ENCODE measurements around the gene FCRL6. TPM values are rescaled to one million over a fixed set of nuclear protein-coding genes. Genes with fewer than 3 reads are reported as not detected.

The FCRL6 gene
- total RNA-seq, 3 donors from 2014 or later (not counting 1 experiment from before 2014, with no cell fraction given) = 138 to 309 (median 298) TPM

DNA sequence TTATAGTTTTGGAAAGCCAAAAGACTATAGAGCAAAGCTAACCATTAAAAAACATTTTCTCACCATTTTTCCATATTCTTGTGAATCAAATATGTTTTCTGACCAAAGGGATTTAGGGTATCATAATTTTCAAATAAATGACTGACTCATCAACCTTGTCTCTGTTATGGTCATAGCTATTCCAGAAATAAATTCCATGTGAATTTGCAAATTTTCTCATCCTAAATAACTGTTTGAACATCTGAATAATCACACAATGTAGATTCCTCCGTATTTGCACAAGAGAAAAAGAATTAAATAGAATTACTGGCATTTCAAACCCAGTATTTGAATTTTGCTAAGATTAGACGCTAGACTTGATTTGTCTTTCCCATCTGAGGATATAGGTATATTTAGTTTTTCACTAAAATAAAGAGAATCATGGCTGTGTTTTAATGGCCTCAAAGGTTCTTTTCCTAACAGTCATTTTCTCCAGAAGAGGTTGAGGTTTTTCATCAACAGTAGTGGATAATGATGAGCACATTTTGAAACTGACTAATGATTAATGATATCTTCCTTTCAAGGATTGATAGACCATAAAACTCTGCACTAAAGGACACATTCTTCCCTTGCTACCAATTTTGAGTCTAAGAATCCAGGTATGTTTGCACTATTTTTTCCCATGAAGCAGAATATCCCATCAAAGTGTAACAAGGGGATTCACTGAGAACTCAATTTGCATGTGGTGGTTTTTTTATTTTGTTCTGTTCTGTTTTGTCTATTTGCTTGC is 30.8 kb upstream of the FCRL6 start:
- Mint-ChIP-seq H3K9me3 (no peaks in the 10 kb centered on the region), H3K4me3 (no peak overlapping the region), H3K36me3 (no peaks in the 10 kb centered on the region), H3K27me3 (ENCODE audit: low read depth in 2 of 2) (peaks cover 19 to 28% of the 10 kb centered on the region in 2 donors), H3K4me1 (no peaks in the 10 kb centered on the region), H3K27ac (no peak overlapping the region)
- Histone ChIP-seq H3K9me3 (ENCODE audit: control insufficient read depth, insufficient read depth, low read length) (no peaks in the 10 kb centered on the region), H3K36me3 (ENCODE audit: control insufficient read depth, insufficient read depth, low read length) (no peaks in the 10 kb centered on the region), H3K27ac (ENCODE audit: low read length) (no peak overlapping the region), H3K4me1 (ENCODE audit: control insufficient read depth, insufficient read depth, low read length) (no peaks in the 10 kb centered on the region), H3K27me3 (ENCODE audit: control insufficient read depth, insufficient read depth, low read length) (peaks cover 2% of the 10 kb centered on the region), H3K4me3 (ENCODE audit: low read length) (no peak overlapping the region)
- no peak for TF ChIP-seq CTCF (IDR thresholded peaks at IDR 0.05)
- 100% methylated on average over 1 of the region's 2 CpGs for WGBS (ENCODE audit: insufficient coverage)
- ATAC-seq (no peak), DNase-seq (no peak)
- intact Hi-C loops (cut with micrococcal nuclease) = no loop called here

- no peak overlapping the region for H3K27ac ChIP-seq (ENCODE audit: low read length)
- no peak for DNase-seq
- WGBS (ENCODE audit: insufficient coverage) = 81% methylated on average over 2 of the region's 2 CpGs
Observed at GRCh38 chr1:159774465-159774864, 27.7 kb upstream of the FCRL6 start.

DNA sequence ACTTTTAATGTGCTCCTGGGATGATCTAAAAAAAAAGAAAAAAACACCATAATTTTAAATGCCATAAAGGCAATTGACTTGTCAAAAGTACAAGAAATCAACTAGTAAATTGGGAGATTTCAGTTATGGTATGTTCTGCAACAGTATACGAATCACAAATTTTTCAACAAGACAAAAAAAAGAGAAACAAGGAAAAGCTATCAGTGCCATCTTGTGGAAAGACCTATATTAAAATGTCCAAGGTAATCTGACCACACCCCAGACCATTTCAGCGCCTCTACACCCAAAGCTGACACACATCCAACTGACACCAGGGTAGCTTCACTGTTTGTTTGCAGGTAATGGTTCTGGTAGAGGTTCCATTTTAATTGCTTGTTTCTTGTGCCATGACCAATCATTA is 26.4 kb upstream of the FCRL6 start:
- no peak overlapping the region for H3K4me3 ChIP-seq (ENCODE audit: low read length)
- TF ChIP-seq CTCF (IDR thresholded peaks at IDR 0.05) = no peak
- H3K27ac Mint-ChIP-seq = no peak overlapping the region
- H3K36me3 Mint-ChIP-seq = no peaks in the 10 kb centered on the region
- intact Hi-C loops (cut with micrococcal nuclease) = no loop called here
- H3K4me1 ChIP-seq (ENCODE audit: control insufficient read depth, insufficient read depth, low read length) = no peaks in the 10 kb centered on the region
- H3K4me1 Mint-ChIP-seq = peaks cover 0 to 9% of the 10 kb centered on the region in 2 donors
- H3K27ac ChIP-seq (ENCODE audit: low read length) = no peak overlapping the region
- H3K9me3 ChIP-seq (ENCODE audit: control insufficient read depth, insufficient read depth, low read length) = no peaks in the 10 kb centered on the region
- H3K27me3 Mint-ChIP-seq (ENCODE audit: low read depth in 2 of 2) = peaks cover 15 to 23% of the 10 kb centered on the region in 2 donors
- DNase-seq = no peak
- ATAC-seq = no peak
- no peaks in the 10 kb centered on the region for H3K36me3 ChIP-seq (ENCODE audit: control insufficient read depth, insufficient read depth, low read length)
- no peak overlapping the region for H3K4me3 Mint-ChIP-seq
- H3K27me3 ChIP-seq (ENCODE audit: control insufficient read depth, insufficient read depth, low read length) = peaks cover 2% of the 10 kb centered on the region
- 100% methylated on average over 1 of the region's 2 CpGs for WGBS (ENCODE audit: insufficient coverage)
- H3K9me3 Mint-ChIP-seq = no peaks in the 10 kb centered on the region

More at GRCh38 chr1:159774465-159774864, 27.7 kb upstream of the FCRL6 start:
- TF ChIP-seq CTCF (IDR thresholded peaks at IDR 0.05) = no peak
- Histone ChIP-seq H3K9me3 (ENCODE audit: control insufficient read depth, insufficient read depth, low read length) (no peaks in the 10 kb centered on the region), H3K27me3 (ENCODE audit: control insufficient read depth, insufficient read depth, low read length) (peaks cover 2% of the 10 kb centered on the region), H3K4me1 (ENCODE audit: control insufficient read depth, insufficient read depth, low read length) (no peaks in the 10 kb centered on the region), H3K4me3 (ENCODE audit: low read length) (no peak overlapping the region), H3K36me3 (ENCODE audit: control insufficient read depth, insufficient read depth, low read length) (no peaks in the 10 kb centered on the region)
- no peaks in the 10 kb centered on the region for H3K4me1 Mint-ChIP-seq
- ATAC-seq = no peak
- peaks cover 15 to 25% of the 10 kb centered on the region in 2 donors for H3K27me3 Mint-ChIP-seq (ENCODE audit: low read depth in 2 of 2)
- no peaks in the 10 kb centered on the region for H3K9me3 Mint-ChIP-seq
- H3K4me3 Mint-ChIP-seq = no peak overlapping the region
- no peaks in the 10 kb centered on the region for H3K36me3 Mint-ChIP-seq
- no peak overlapping the region for H3K27ac Mint-ChIP-seq
- intact Hi-C loops (cut with micrococcal nuclease) = no loop called here

DNA sequence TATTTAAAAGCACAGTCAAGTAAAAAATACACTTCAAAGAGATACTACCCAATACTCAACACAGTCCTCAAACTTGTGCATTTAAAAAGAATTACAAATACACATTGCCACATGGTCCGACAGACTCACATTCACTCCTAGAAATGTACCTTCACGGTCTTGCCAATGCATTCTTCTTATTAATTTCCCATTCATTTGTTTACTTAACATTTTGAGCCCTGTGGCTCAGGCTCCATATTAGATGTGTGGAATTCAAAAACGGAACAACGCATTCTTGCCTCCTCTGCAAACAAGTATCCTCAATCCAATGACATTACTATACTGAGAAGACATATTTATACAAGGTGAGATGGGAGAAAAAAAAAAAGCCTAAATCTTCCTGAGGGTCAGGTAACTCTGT is 23.9 kb upstream of the FCRL6 start:
- no peak for TF ChIP-seq CTCF (IDR thresholded peaks at IDR 0.05)
- Histone ChIP-seq H3K9me3 (ENCODE audit: control insufficient read depth, insufficient read depth, low read length) (no peaks in the 10 kb centered on the region), H3K36me3 (ENCODE audit: control insufficient read depth, insufficient read depth, low read length) (no peaks in the 10 kb centered on the region), H3K27me3 (ENCODE audit: control insufficient read depth, insufficient read depth, low read length) (no peaks in the 10 kb centered on the region), H3K4me1 (ENCODE audit: control insufficient read depth, insufficient read depth, low read length) (peaks cover 10% of the 10 kb centered on the region), H3K4me3 (ENCODE audit: low read length) (no peak overlapping the region), H3K27ac (ENCODE audit: low read length) (no peak overlapping the region)
- 94% methylated on average over 2 of the region's 4 CpGs for WGBS (ENCODE audit: insufficient coverage)
- H3K36me3 Mint-ChIP-seq = no peaks in the 10 kb centered on the region
- no peak overlapping the region for H3K4me3 Mint-ChIP-seq
- no peak for ATAC-seq
- no peak overlapping the region for H3K27ac Mint-ChIP-seq
- peaks cover 0 to 12% of the 10 kb centered on the region in 2 donors for H3K27me3 Mint-ChIP-seq (ENCODE audit: low read depth in 2 of 2)
- H3K9me3 Mint-ChIP-seq = no peaks in the 10 kb centered on the region
- no peak for DNase-seq
- intact Hi-C loops (cut with micrococcal nuclease) = no loop called here
- peaks cover 9 to 24% of the 10 kb centered on the region in 2 donors for H3K4me1 Mint-ChIP-seq

Data from natural killer cell (primary cell).